ENCODE measurements around the gene IL4I1. TPM values are rescaled to one million over a fixed set of nuclear protein-coding genes. Genes with fewer than 3 reads are reported as not detected.

Gene IL4I1
- 0.24 and 1.1 TPM in 2 replicates for total RNA-seq

GRCh38 chr19:49896863-49897621, at the start of gene IL4I1:
Gene IL4I1 (minus strand): TSS chr19:49896887. CDS start chr19:49896160, 727 bp downstream.

GRCh38 chr19:49929121-49929610, 32.5 kb upstream of the IL4I1 start, which contains the start of the genes ATF5 and NUP62:
Gene ATF5 (plus strand): TSS chr19:49929205. CDS start chr19:49930851, 1,646 bp downstream.
Gene NUP62 (minus strand): TSS chr19:49929504. CDS start chr19:49909807, 19,697 bp downstream.

GRCh38 chr19:49877020-49877878, 19.4 kb downstream of the IL4I1 start, which contains the start of the genes AKT1S1 and TBC1D17:
Gene AKT1S1 (minus strand): TSS chr19:49877355. CDS start chr19:49873295, 4,060 bp downstream.
Gene TBC1D17 (plus strand): TSS chr19:49877702. CDS start chr19:49877724, 22 bp downstream.

GRCh38 chr19:49866933-49867782, 29.5 kb downstream of the IL4I1 start, which contains the start of gene PNKP:
Gene PNKP (minus strand): TSS chr19:49867576. CDS start chr19:49867204, 372 bp downstream.

DNA sequence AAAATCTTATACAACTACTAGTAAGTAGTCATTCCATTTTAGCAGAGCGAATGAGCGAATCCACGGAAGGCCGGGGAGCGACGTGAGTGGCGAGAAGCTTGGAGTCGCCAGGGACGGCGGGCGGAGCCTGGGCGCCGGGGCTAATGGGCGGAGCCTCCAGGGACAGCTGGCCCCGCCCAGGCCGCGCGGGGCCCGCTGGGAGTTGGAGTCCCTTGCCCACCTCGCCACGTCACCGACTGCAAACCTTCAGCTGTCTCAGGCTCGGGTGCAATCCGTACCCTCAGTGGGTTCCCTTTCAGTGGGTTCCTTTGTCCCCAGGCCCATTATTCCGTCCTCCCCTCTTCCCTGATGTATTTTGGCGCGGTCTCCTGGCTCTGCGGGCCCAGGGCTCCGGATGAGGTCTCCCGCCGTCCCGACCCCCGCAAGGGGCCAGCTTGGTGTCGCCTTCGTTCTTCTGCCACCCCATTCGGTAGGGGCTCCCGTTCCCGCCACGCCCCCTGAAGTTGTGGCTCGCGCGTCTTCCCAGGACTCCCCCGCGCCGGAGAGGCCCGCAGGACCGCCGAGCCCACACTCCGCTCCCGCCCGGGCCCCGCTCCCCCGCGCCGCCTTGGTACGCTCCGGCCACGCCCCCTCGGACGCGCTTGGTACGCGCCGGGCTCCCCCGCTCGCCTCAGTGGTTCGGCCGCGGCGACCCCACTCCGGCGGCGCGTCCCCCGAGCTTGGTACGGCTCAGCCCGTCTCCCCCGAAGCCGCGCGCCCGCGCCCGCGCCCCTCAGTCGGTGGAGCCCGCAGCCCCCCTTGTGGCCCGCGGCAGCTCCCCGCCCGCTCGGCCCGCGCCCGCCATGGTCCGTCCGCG, 46.0 kb downstream of the IL4I1 start, which contains the start of gene PTOV1:
Gene PTOV1, plus strand, starts transcription at position 673 of the 856 bp plus-strand sequence.

Small RNAs within 50 kb of the gene (small RNA-seq; reads per million reads assigned to genes)
- not detected for gene MIR4749

Other genes with a start within 250 kb of the IL4I1 start
- gene IRF3, start 231.0 kb downstream of the IL4I1 start, total RNA-seq: 32.3 and 32.8 TPM in 2 replicates
- gene BCL2L12, start 231.0 kb downstream of the IL4I1 start, total RNA-seq: 2.9 and 8.1 TPM in 2 replicates
- 186 and 192 TPM in 2 replicates for gene PRMT1, start 219.6 kb downstream of the IL4I1 start, total RNA-seq
- gene ADM5, start 207.3 kb downstream of the IL4I1 start, total RNA-seq: 0.36 and 1.1 TPM in 2 replicates
- gene CPT1C, start 205.8 kb downstream of the IL4I1 start, total RNA-seq: 18.2 and 20.4 TPM in 2 replicates
- gene TSKS, start 133.6 kb downstream of the IL4I1 start, total RNA-seq: not detected in 2 replicates
- 112 and 115 TPM in 2 replicates for gene AP2A1, start 129.9 kb downstream of the IL4I1 start, total RNA-seq
- 21.3 and 22.1 TPM in 2 replicates for gene FUZ, start 83.6 kb downstream of the IL4I1 start, total RNA-seq
- gene MED25, start 78.6 kb downstream of the IL4I1 start, total RNA-seq: 24.2 and 25.6 TPM in 2 replicates
- 51.1 and 56.5 TPM in 2 replicates for gene PTOV1, start 45.7 kb downstream of the IL4I1 start, total RNA-seq
- 50.0 and 52.1 TPM in 2 replicates for gene PNKP, start 29.3 kb downstream of the IL4I1 start, total RNA-seq
- gene AKT1S1, start 19.5 kb downstream of the IL4I1 start, total RNA-seq: 18.2 and 19.7 TPM in 2 replicates
- gene TBC1D17, start 19.2 kb downstream of the IL4I1 start, total RNA-seq: 30.2 and 33.3 TPM in 2 replicates
- 8.1 and 9.2 TPM in 2 replicates for gene ATF5, start 32.3 kb upstream of the IL4I1 start, total RNA-seq
- 41.3 and 42.2 TPM in 2 replicates for gene NUP62, start 32.6 kb upstream of the IL4I1 start, total RNA-seq
- not detected in 2 replicates for gene SIGLEC11, start 64.3 kb upstream of the IL4I1 start, total RNA-seq
- gene VRK3, start 128.5 kb upstream of the IL4I1 start, total RNA-seq: 26.9 and 27.6 TPM in 2 replicates
- 7.7 and 9.2 TPM in 2 replicates for gene ZNF473, start 129.1 kb upstream of the IL4I1 start, total RNA-seq